H1 (cell line): Measurements from ENCODE around the gene SGSM1. TPM values are rescaled to one million over a fixed set of nuclear protein-coding genes. Genes with fewer than 3 reads are reported as not detected.

Experiments
- TEAD4 ChIP-seq: IDR thresholded peaks from 2 replicates; pipeline ENCODE4 v1.6.1; 2012; ENCODE audit warnings: low read depth, low read length, inconsistent platforms, mixed read lengths
- polyA plus RNA-seq, 7 experiments: library from polyadenylated mRNA; depleted of rRNA in 3 of 7; stranded (reverse) in 5 of 7; unstranded in 2 of 7; fragments of >200 nt in 5 of 7; fragments of 200-250 nt in 2 of 7; gene quantifications; 1 replicate in 5 of 7; 2 replicates in 1 of 7; 4 replicates in 1 of 7; pipeline versions ENCODE4 v1.2.1 to v1.2.3, GENCODE V29; 2011 to 2013; ENCODE audit warnings: missing spikeins in 2 of 7, mixed read lengths in 2 of 7
- total RNA-seq: library from RNA; stranded (reverse); fragmentation: NEBNext Ultra II Directional; extraction: Animal tissue kit (Norgen Biotek cat#: 25700); gene quantifications from 2 replicates; pipeline ENCODE4 v1.2.1, GENCODE V29; 2021

SGSM1 gene
- total and polyA plus RNA-seq, 2 of the 8 experiments (the other 6 are each of a cell fraction or from before 2014, with no cell fraction given): 2.8 to 5.2 TPM

DNA sequence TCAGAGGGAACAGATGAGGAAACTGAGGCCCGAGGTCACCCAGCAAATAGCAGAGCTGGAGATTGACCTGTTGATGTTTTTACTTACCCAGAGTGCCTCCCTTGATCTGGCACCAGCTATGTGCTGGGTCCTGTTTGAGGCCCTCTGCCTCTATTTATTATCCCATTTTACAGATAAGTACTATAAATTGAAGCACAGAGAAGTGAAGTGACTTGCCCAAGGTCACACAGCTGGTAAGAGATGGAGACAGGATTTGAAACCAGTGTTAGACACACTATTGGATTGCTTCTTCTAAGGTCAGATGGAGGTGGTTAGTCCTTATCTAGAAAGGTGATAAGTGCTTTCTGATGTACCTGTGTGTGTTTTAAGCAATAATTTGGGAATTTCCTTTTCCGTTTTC is 13.5 kb downstream of the SGSM1 start (continued):
- no peak for TF ChIP-seq TEAD4
